OCI-LY7 (cell line): ENCODE results near the gene KRTAP4-12.

ENCODE experiments used
- EZH2phosphoT487 ChIP-seq: fragments of 200-600 bp; sonication (generic); IDR thresholded peaks from 2 replicates; pipeline ENCODE4 v1.6.1; 2018; ENCODE audit warnings: low read depth, borderline replicate concordance, mild to moderate bottlenecking, mixed run types, antibody characterized with exemption, low read length, moderate library complexity, mixed read lengths
- TF ChIP-seq, protein P1 (sequence below): fragments of 200-600 bp; sonication (generic); conservative IDR thresholded peaks from 2 replicates; pipeline ENCODE4 v1.5.1; 2014; ENCODE audit warnings: mild to moderate bottlenecking, antibody characterized with exemption, low read length, moderate library complexity, mixed read lengths

DNA sequence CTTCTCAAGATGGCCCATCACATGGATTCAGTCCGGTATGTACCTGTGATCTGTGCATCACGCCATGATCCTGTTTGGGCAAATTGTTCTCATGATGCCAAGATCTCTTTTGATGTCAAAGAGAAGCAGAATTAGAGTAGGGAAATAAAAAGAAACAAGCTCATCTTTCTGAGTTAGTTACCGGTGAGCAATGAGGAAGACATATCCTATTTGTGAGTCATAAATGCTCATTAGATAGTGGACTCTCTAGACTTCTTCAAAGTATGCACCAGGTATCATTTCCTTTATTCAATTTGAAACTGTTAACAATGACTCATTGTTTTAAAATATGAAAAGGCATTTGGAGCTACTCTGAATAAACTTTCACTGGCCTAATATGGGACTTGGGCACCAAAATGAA is 8.0 kb upstream of the KRTAP4-12 start:
- TF ChIP-seq, protein P1, sequence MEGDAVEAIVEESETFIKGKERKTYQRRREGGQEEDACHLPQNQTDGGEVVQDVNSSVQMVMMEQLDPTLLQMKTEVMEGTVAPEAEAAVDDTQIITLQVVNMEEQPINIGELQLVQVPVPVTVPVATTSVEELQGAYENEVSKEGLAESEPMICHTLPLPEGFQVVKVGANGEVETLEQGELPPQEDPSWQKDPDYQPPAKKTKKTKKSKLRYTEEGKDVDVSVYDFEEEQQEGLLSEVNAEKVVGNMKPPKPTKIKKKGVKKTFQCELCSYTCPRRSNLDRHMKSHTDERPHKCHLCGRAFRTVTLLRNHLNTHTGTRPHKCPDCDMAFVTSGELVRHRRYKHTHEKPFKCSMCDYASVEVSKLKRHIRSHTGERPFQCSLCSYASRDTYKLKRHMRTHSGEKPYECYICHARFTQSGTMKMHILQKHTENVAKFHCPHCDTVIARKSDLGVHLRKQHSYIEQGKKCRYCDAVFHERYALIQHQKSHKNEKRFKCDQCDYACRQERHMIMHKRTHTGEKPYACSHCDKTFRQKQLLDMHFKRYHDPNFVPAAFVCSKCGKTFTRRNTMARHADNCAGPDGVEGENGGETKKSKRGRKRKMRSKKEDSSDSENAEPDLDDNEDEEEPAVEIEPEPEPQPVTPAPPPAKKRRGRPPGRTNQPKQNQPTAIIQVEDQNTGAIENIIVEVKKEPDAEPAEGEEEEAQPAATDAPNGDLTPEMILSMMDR, result no peak
- no peak for TF ChIP-seq EZH2phosphoT487
